B cell (primary cell): ENCODE measurements around the gene BARHL2.

Source experiments
- EZH2 ChIP-seq: IDR thresholded peaks from 2 replicates; pipeline ENCODE4 v1.6.1; 2012; ENCODE audit warnings: borderline replicate concordance, low read depth, mild to moderate bottlenecking, moderate library complexity, low read length; ENCODE audit not compliant: insufficient read depth, poor library complexity, severe bottlenecking
- TF ChIP-seq, protein P1 (sequence below): fragments of 200-600 bp; IDR thresholded peaks from one replicate; pipeline ENCODE4 v1.8.0; 2022; ENCODE audit warnings: antibody characterized with exemption, mild to moderate bottlenecking

GRCh38 chr1:90707363-90707710, 9.8 kb downstream of the BARHL2 start:
- TF ChIP-seq EZH2: no peak
- TF ChIP-seq, protein P1, sequence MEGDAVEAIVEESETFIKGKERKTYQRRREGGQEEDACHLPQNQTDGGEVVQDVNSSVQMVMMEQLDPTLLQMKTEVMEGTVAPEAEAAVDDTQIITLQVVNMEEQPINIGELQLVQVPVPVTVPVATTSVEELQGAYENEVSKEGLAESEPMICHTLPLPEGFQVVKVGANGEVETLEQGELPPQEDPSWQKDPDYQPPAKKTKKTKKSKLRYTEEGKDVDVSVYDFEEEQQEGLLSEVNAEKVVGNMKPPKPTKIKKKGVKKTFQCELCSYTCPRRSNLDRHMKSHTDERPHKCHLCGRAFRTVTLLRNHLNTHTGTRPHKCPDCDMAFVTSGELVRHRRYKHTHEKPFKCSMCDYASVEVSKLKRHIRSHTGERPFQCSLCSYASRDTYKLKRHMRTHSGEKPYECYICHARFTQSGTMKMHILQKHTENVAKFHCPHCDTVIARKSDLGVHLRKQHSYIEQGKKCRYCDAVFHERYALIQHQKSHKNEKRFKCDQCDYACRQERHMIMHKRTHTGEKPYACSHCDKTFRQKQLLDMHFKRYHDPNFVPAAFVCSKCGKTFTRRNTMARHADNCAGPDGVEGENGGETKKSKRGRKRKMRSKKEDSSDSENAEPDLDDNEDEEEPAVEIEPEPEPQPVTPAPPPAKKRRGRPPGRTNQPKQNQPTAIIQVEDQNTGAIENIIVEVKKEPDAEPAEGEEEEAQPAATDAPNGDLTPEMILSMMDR: no peak
